Activated T-helper 2 cell treated with anti-CD3 and anti-CD28 coated beads, Interferon-gamma antibody, Interleukin-2, Interleukin-4, amounts not matched to agents 10 μg/mL and 5 μg/mL and 100 μg/mL, durations not matched to agents 14 hours and 24 hours and 36 hours (primary cell): ENCODE results near the gene C2CD5. TPM values are rescaled to one million over a fixed set of nuclear protein-coding genes. Genes with fewer than 3 reads are reported as not detected.
"Not testable (repeated sequence)": the region's sequence is repeated elsewhere in the genome, so short reads cannot be mapped to it uniquely, and the experiment has no call there.

Source experiments
- DNase-seq: peaks from one replicate; pipeline ENCODE4 v3.0.0; 2021; ENCODE audit warnings: low spot score
- H3K27ac Mint-ChIP-seq: one replicate; pipeline ENCODE4 v1.8.0; 2021; ENCODE audit warnings: mixed read lengths
- H3K27me3 Mint-ChIP-seq: one replicate; pipeline ENCODE4 v1.8.0; 2021; ENCODE audit warnings: low read depth, mixed read lengths
- H3K36me3 Mint-ChIP-seq: one replicate; pipeline ENCODE4 v1.8.0; 2021; ENCODE audit warnings: low read depth, mixed read lengths
- H3K4me1 Mint-ChIP-seq: one replicate; pipeline ENCODE4 v1.8.0; 2021; ENCODE audit warnings: low read depth, mixed read lengths
- H3K4me3 Mint-ChIP-seq: one replicate; pipeline ENCODE4 v1.8.0; 2021; ENCODE audit warnings: low read depth, mild to moderate bottlenecking, moderate library complexity, mixed read lengths
- H3K9me3 Mint-ChIP-seq: one replicate; pipeline ENCODE4 v1.8.0; 2021; ENCODE audit warnings: mixed read lengths
- intact Hi-C: fragments of 100-400 bp; cut with micrococcal nuclease; formaldehyde crosslinking; loops from one replicate; pipeline ENCODE4 v1.15.1; 2023
- total RNA-seq: library from RNA; stranded (reverse); gene quantifications from 2 replicates; pipeline ENCODE4 v1.2.3, GENCODE V29; 2022

The C2CD5 gene
- total RNA-seq, 1 donor from 2014 or later = 36.3 TPM

DNA sequence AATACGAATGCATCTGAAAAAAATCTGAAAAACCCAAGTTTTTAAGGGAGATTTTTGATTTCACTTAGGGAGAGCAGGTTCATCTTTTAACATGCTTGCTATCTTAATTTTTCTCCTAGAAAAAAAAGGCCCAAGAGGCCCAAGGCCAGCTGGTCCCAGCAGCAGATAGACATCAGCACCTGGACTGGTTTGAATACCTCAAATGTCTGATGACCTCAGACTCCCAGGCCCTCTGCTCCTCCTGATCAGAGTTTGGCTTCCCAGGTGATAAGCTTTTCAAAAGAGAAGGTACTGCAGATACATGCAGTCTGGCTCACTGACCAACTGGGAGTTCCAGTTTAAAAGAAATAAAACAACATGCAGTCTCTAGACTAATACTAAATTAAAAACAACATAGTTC lies 82.6 kb downstream of the C2CD5 start:
- Mint-ChIP-seq H3K27ac (no peak overlapping the region), H3K9me3 (no peaks in the 10 kb centered on the region), H3K4me3 (no peak overlapping the region), H3K36me3 (peaks cover 11% of the 10 kb centered on the region), H3K4me1 (no peaks in the 10 kb centered on the region), H3K27me3 (no peaks in the 10 kb centered on the region)
- intact Hi-C loops = no loop called here
- DNase-seq = no peak

GRCh38 chr12:22459838-22460490 lies 84.4 kb downstream of the C2CD5 start:
- no peak overlapping the region for H3K27ac Mint-ChIP-seq
- H3K9me3 Mint-ChIP-seq = no peaks in the 10 kb centered on the region
- DNase-seq = no peak
- no peaks in the 10 kb centered on the region for H3K27me3 Mint-ChIP-seq
- H3K4me1 Mint-ChIP-seq = no peaks in the 10 kb centered on the region
- H3K4me3 Mint-ChIP-seq = no peak overlapping the region
- intact Hi-C loops = no loop called here
- peaks cover 6% of the 10 kb centered on the region for H3K36me3 Mint-ChIP-seq

DNA sequence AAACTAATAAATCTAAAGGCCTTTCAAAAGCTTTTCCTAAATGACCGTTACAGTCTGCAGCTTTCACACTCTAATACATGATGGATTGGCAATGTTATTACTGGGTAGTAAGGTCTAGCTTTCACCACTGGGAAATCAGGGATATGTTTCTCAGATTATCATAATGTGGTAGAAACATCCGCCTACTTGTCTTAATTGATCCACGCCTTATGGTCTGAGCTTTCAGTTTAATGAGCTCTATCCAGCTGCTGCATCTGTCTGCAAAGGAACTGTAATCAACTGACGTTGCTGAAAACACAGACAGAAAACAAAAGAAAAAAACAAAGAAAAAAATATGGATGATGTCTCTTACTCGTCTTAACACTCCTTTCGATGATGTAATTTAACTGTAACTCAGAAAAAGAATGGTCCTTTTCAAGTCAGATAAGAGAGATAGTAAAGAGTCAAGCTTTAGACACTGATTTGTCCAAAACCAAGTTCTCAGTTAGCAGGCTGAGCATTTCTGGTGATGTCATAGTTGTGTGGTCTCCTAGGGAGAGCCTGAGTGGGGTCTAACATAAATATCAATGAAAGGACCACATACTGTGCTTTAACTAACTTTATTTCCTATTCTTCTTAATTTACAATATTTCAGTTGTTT lies 85.9 kb downstream of the C2CD5 start:
- Mint-ChIP-seq H3K36me3 (peaks cover 6% of the 10 kb centered on the region), H3K4me1 (no peaks in the 10 kb centered on the region), H3K27ac (no peak overlapping the region), H3K4me3 (no peak overlapping the region), H3K27me3 (no peaks in the 10 kb centered on the region), H3K9me3 (no peaks in the 10 kb centered on the region)
- intact Hi-C loops = no loop called here
- DNase-seq = no peak

- H3K27me3 Mint-ChIP-seq = no peaks in the 10 kb centered on the region
- no peak overlapping the region for H3K27ac Mint-ChIP-seq
- intact Hi-C loops = no loop called here
- no peak overlapping the region for H3K4me3 Mint-ChIP-seq
- DNase-seq = no peak
- H3K9me3 Mint-ChIP-seq = no peaks in the 10 kb centered on the region
- no peaks in the 10 kb centered on the region for H3K4me1 Mint-ChIP-seq
- H3K36me3 Mint-ChIP-seq = peaks cover 6% of the 10 kb centered on the region
Observed at GRCh38 chr12:22457085-22457484, 87.3 kb downstream of the C2CD5 start.

DNA sequence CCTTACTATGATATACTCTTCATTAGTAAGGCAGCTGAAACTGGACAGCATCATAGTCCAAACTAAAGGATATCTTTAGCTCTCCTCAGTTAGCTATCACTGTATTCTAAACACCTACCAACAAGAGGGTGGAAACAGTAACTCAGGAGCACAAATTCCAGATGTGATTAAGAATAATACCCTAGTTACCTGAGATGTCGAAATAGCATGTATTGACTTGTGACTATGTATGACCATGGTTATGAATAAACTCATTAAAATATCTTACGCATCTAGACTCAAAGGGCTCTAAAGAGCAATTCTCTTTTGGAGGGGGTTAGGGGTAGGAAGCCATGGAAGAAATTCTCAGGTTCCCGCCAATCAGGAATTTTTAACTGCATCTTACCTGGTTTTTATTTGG lies 90.8 kb downstream of the C2CD5 start:
- H3K9me3 Mint-ChIP-seq = no peaks in the 10 kb centered on the region
- no peak overlapping the region for H3K27ac Mint-ChIP-seq
- no peak for DNase-seq
- H3K27me3 Mint-ChIP-seq = no peaks in the 10 kb centered on the region
- no peaks in the 10 kb centered on the region for H3K4me1 Mint-ChIP-seq
- H3K36me3 Mint-ChIP-seq = peaks cover 12% of the 10 kb centered on the region
- intact Hi-C loops = no loop called here
- H3K4me3 Mint-ChIP-seq = no peak overlapping the region

DNA sequence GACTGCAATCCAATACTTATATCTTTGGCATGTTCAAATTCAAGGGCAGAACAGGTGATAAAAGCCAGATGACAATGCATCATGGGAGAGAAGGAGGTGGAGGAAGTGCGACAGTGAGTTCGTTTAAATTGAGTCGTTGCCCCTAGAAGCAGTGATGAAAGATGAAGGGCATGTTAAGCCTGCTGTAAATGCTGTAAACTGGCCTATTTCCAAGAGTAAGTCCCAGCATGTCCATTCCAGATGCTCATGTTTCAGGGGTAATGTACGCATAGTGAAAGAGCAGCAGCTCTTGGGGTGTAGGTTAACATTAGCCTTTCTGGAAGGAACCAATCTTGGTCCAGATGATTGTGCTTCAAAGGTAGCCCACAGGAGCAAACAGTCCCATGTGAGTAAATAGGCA lies 97.1 kb downstream of the C2CD5 start:
- no peak overlapping the region for H3K4me3 Mint-ChIP-seq

GRCh38 chr12:22444317-22444665 lies 100.1 kb downstream of the C2CD5 start:
- intact Hi-C loops = loop anchor here (5.0 kb wide), 3 partner anchors 37 to 747 kb away; no protein-coding TSS in a partner anchor
- not testable (repeated sequence) for H3K27ac Mint-ChIP-seq, DNase-seq, H3K9me3 Mint-ChIP-seq, H3K36me3 Mint-ChIP-seq, H3K4me3 Mint-ChIP-seq, H3K4me1 Mint-ChIP-seq
- H3K27me3 Mint-ChIP-seq = peaks cover 16% of the 10 kb centered on the region

More for the DNA sequence above, 97.1 kb downstream of the C2CD5 start:
- Mint-ChIP-seq H3K9me3 (no peaks in the 10 kb centered on the region), H3K27ac (no peak overlapping the region), H3K36me3 (peaks cover 9% of the 10 kb centered on the region), H3K4me1 (peaks cover 2% of the 10 kb centered on the region), H3K27me3 (no peaks in the 10 kb centered on the region)
- intact Hi-C loops = no loop called here
- DNase-seq = no peak

GRCh38 chr12:22443379-22444316 lies 100.7 kb downstream of the C2CD5 start:
- H3K27ac Mint-ChIP-seq = no peak overlapping the region
- H3K4me1 Mint-ChIP-seq = peaks cover 6% of the 10 kb centered on the region
- H3K4me3 Mint-ChIP-seq = no peak overlapping the region
- no peaks in the 10 kb centered on the region for H3K9me3 Mint-ChIP-seq
- intact Hi-C loops = loop anchor here (1.0 to 5.0 kb wide), 4 partner anchors 36 to 746 kb away; no protein-coding TSS in a partner anchor
- H3K36me3 Mint-ChIP-seq = no peaks in the 10 kb centered on the region
- peaks cover 16% of the 10 kb centered on the region for H3K27me3 Mint-ChIP-seq
- peak; percentile 40 for DNase-seq

DNA sequence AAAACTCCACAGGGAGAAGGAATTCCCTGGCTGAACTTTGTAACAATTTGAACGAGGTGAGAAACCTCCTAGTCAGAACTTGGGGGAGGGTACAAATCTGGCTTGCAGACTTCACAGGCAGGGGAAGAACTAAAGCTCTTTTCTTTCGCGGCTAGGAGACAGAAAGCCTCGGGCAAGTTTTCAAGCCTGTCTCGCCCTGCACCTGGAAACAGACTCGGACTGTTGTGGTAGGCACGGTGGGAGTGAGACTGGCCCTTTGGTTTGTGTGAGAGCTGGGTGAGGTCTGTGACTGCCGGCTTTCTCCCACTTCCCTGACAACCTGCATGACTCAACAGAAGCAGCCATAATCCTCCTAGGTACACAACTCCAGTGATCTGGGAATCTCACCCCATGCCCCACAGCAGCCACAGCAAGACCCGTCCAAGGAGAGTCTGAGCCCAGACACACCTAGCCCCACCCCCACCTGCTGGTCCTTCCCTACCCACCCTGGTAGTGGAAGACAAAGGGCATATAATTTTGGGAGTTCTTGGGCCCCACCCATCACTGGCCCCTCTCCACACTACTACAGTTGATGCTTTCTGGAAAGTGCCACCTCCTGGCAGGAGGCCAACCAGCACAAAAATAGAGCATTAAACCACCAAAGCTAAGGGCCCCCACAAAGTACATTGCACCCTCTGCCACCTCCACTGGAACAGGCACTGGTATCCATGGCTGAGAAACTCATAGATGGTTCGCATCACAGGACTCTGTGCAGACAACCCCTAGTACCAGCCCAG lies 107.1 kb downstream of the C2CD5 start:
- H3K4me1 Mint-ChIP-seq = peaks cover 4% of the 10 kb centered on the region
- no peak overlapping the region for H3K27ac Mint-ChIP-seq
- DNase-seq = no peak
- peaks cover 24% of the 10 kb centered on the region for H3K27me3 Mint-ChIP-seq
- H3K4me3 Mint-ChIP-seq = no peak overlapping the region
- intact Hi-C loops = no loop called here
- no peaks in the 10 kb centered on the region for H3K36me3 Mint-ChIP-seq
- H3K9me3 Mint-ChIP-seq = no peaks in the 10 kb centered on the region

DNA sequence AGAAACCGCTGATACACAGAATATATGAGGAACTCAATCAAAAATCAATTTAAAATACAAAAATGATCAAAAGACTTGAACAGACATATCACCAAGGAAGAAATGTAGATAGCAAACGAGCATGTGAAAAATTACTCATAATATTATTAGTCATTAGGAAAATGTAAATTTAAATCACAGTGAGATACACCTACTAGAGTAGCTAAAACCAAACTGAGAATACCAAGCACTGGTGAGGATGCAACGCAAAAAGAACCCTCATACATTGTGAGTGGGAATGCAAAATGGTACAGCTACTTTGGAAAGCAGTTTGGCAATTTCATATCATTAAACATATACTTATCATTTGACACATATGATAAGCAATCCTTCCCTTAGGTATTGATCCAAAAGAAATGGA lies 108.8 kb downstream of the C2CD5 start:
- Mint-ChIP-seq H3K4me3 (no peak overlapping the region), H3K27me3 (peaks cover 14% of the 10 kb centered on the region), H3K4me1 (peaks cover 11% of the 10 kb centered on the region), H3K36me3 (no peaks in the 10 kb centered on the region), H3K9me3 (no peaks in the 10 kb centered on the region), H3K27ac (no peak overlapping the region)
- intact Hi-C loops = no loop called here
- DNase-seq = no peak

DNA sequence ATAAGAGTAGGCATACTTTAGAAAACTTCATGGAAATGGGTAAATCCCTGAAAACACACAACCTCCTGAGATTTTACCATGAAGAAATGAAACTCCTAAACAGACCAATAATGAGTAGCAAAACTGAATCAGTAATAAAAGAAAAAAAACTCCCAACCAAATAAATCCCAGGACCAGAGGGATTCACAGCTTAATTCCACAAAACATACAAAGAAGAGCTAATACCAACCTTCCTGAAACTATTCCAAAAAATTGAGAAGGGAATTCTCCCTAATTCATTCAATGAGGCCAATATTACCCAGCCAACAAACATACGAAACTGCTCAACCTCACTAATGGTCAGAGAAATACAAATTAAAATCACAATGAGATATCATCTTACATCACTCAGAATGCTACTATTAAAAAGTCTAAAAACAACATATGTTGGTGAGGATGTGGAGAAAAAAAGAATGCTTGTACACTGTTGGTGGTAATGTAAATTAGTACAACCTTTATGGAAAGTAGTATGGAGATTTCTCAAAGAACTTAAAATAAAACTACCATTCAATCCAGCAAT lies 112.6 kb downstream of the C2CD5 start:
- intact Hi-C loops = no loop called here
- DNase-seq = no peak
- Mint-ChIP-seq H3K27me3 (peaks cover 8% of the 10 kb centered on the region), H3K9me3 (no peaks in the 10 kb centered on the region), H3K27ac (no peak overlapping the region), H3K4me1 (peaks cover 6% of the 10 kb centered on the region), H3K4me3 (peak overlapping the region; percentile 31), H3K36me3 (no peaks in the 10 kb centered on the region)

- Mint-ChIP-seq H3K27me3 (peaks cover 6% of the 10 kb centered on the region), H3K9me3 (no peaks in the 10 kb centered on the region), H3K4me1 (peaks cover 2% of the 10 kb centered on the region), H3K27ac (no peak overlapping the region), H3K4me3 (no peak overlapping the region), H3K36me3 (no peaks in the 10 kb centered on the region)
- intact Hi-C loops = no loop called here
- DNase-seq = no peak
Observed at GRCh38 chr12:22416801-22417200, 127.5 kb downstream of the C2CD5 start.
